Islet precursor cell (in vitro differentiated cells): ENCODE results near the gene STRADB.
"Not testable (repeated sequence)": the region's sequence is repeated elsewhere in the genome, so short reads cannot be mapped to it uniquely, and the experiment has no call there.

Experiments
- DNase-seq: peaks from one replicate; pipeline ENCODE4 v3.0.0-alpha.2; 2018

The STRADB gene

DNA sequence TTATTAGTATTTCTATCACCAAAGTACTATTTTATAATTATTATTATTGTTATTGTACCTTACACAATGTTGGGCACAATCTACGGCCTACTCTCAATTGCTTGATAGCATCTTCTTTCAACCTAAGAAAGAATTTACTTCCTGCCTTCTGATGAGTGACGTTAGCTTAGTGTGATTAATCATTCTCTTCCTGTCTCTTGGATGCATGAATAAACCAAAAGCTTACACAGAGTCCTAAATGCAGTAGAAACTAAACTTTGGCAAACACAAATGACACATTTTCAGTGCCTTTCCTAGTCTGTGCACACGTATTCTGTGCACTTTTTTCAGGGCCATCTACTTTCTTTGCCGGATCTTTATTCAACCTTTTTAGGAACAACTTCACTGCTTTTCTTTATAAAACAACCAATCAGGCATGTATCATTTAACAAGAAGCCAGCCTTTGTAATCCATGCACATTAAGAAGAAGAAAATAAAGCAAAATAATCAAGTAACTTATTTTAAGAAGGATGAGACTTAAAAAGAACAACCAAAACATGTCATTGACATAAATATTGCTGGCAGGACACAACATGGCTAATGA lies 19.4 kb upstream of the STRADB start:
- no peak for DNase-seq

- DNase-seq: no peak
Measured at GRCh38 chr2:201432621-201433393, 18.7 kb upstream of the STRADB start.

DNA sequence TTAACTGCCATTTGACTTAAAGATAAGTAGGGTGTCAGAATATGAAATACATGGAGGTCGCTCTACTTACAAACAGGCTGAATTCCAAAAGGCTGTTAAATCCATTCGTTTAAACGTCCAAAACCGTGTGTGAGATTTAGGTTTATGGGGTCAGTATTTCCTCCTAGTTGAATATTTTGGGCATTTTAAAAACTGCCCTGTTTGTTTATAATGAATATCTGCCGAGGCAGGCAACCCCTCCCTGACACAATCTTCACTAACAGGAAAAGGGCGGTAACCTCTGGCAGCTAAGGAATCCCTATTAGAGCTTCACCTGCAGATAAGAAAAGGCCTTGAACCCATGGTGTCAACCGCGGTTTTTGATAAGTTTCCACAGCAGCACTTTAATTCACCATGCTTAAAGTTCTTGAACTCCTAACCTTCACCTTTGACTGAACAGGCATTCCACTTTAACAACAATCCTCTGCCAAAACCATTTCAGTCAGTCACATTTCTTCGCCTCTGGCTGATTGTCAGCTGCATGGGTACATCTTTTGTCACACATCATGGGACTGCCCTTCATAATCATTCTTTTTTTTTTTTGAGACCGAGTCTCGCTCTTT lies 18.0 kb upstream of the STRADB start:
- no peak for DNase-seq

DNA sequence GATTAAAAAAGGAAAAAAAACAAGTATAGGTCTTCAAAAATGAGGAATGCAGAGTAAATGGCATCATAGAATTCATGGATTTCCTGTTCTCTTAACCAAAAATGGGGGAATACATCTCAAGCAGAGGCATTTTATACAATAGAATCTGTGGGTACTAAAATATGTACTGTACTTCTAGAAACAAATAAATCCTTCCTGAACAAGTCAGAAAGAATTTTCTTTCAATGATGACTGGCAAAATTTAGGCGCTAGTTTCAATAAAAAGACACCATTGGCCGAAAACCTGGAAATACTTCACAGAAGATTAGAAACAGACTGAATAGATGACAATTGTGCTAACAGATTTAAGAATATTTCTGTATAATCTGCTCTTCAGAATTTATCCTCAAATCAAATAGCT lies 15.4 kb upstream of the STRADB start:
- no peak for DNase-seq

DNA sequence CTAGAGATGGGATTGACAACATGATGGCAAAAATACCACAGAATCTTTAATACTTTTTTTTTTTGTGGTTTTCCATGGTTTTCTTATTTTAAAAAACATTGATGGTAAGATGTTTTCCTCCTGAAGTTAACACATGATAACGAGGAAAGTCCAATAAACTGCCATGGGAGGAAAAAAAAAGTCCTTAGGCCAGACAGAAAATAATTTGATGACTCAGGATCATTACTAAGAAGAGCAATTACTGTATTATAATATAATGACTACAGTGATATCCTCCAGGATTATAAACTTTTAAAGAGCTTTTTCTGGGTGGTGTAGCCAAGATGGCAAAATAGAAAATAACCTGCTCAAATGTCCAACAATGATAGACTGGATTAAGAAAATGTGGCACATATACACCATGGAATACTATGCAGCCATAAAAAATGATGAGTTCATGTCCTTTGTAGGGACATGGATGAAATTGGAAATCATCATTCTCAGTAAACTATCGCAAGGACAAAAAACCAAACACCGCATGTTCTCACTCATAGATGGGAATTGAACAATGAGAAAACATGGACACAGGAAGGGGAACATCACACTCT lies 12.1 kb upstream of the STRADB start:
- DNase-seq: not testable (repeated sequence)

DNA sequence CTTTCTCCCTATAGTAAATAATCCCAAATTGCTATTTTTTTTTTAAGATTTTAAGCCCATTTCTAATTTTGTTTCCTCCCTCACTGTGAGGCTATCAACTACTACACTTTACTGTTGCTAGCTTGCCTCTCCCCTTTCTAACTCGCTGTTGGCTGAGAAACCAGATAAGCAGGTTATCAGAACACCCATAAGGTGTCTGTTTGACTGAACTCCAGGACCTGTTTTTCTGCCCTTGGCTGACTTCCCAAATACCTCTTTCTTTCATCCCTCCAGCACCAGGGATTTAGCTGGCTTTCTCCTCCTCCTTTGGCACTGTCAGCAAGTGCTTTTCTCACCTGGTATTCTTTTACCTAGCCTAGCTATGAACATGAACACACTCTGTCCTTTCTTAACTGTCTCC lies 11.4 kb upstream of the STRADB start:
- peak; percentile 80 for DNase-seq

- DNase-seq: no peak
Measured at GRCh38 chr2:201441409-201441808, 10.1 kb upstream of the STRADB start.

DNA sequence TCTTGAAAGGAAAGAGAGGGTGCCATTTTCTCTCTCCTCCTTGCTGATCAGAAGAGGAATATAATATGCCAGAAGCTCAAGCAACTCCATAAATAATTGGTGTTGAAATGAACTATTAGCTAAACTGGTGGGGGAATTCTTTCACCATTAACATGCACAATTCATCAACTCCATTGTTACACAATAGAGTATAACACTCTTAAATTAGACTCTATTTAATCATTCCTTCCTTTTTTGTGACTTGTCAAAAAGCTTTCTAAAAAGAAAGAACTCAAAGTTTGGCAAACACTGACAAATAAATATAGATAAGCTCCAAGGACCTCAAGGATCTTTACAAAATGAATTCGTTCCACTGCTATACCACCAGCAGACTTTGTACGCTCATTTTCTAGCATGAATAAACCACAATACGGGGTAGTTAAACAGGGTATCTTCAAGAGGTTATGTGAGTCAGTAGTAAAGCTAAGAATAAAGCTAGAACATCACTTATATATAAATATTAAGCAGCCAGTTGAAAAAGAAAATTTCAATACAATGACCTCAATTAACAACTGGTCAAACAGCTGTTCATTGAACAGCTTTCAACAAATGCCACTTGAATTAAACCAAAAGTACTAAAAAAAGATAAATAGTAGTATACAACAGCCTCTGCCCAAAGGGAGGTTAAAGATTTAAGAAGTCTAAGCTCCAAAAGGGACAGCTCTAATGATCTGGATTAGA lies 6.6 kb upstream of the STRADB start:
- no peak for DNase-seq

DNA sequence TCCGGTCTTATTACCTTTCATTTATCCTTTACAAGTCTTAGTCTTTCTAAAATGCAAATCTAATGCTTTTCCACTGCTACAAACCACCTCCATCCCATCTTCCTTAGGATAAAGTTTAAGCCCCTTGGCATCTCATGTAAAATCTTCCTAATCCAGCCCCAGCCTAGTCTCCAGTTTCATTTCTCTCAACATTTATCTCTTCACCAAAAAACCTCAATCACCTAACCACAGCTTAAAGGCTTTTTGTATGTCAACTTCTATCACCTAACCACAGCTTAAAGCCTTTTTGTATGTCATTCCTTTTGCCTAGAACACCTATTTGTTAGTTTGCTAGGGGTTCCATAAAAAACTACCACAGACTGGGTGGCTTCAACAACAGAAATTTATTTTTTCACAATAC lies 4.5 kb upstream of the STRADB start:
- no peak for DNase-seq

GRCh38 chr2:201448061-201448460 lies 3.5 kb upstream of the STRADB start:
- DNase-seq: no peak

DNA sequence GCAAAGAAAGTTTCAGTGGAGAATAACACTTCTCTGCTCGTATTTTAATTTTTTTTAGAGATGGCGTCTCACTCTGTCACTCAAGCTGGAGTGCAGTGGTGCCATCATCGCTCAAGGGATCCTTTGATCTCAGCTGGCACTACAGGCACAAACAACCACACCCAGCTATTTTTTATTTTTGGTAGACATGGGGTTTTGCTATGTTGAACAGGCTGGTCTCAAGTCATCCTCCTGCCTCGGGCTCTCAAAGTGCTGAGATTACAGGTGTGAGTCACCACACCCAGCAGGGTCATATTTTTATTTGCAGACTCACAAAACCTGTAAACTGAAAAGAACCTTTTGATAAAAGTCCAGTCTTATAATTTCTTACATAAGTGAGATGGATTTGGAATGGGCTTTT lies 2.8 kb upstream of the STRADB start:
- no peak for DNase-seq

GRCh38 chr2:201450954-201451291 lies 617 bp upstream of the STRADB start:
- DNase-seq: no peak

- DNase-seq: no peak
Measured at GRCh38 chr2:201452058-201452921, 750 bp downstream of the STRADB start.

DNA sequence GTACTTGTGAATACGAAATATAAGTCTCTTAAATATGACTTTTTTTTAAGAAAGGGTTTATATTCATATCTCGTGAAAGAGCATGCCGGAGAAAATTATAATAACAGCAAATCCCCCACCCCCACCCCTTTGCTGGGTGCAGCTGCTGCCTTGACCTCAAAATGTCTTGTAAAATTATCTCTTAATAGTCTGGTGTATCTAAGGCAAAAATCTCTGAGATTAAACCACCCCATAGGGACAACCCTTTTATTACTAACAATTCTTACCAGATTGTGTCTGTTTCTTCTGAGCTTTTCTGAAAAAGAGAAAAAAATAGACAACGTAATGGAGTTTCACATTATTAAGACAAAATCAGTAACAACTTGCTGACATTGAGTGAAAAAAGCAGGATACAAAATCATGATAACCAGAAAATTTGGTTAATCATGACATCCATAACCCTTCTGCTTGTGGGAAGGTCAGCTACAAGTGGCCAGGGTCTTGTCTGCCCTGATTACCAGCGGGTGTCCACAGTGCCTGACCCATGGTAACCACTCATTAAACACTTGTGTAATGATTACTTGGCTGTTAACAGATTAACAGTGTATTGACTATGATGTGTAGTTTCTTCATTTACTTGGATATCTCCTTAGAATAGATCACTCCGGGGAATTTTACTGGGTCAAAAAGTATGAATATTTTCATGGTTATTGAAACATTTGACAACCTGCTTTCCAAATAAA lies 1.5 kb downstream of the STRADB start:
- DNase-seq: no peak

- DNase-seq: no peak
Measured at GRCh38 chr2:201458381-201458780, 6.8 kb downstream of the STRADB start.

- no peak for DNase-seq
Measured at GRCh38 chr2:201460532-201460931, 9.0 kb downstream of the STRADB start.

GRCh38 chr2:201464547-201464946 lies 13.0 kb downstream of the STRADB start:
- no peak for DNase-seq

- peak; percentile 68 for DNase-seq
Measured at GRCh38 chr2:201465524-201465971, 14.0 kb downstream of the STRADB start.

DNA sequence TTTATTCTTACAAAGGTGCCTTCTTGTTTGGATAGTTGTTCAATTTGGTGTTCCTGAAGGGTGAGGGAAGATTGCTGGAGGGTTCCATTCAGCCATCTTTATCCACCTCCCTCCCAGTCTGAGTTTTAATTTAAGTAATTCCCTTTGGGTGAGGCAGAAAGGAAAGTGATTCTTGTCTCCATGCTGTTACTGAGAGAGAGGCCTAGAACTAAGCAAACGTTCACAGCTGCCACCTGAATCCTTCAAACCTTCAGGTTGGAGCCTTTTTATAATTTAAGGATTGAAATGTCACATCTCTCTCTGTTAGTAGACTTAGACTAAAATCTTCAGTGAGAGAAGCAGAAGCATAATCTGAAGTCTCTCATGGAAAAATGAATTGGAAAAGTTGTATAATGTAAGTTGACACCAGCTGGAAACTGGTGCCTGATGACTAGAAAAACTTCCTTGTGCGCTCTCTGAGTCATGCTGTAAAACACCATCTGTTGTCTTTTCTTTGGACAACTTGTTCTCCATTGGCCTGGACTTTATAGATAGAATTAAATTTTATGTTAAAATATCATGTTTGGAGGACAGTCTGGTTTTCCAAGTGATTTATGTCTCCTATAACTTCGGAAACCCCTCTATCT lies 14.6 kb downstream of the STRADB start:
- DNase-seq: no peak

- no peak for DNase-seq
Measured at GRCh38 chr2:201467666-201468065, 16.1 kb downstream of the STRADB start.
